Measurements from ENCODE around the gene PPM1J.

PPM1J gene

GRCh38 chr1:112704391-112704933 is 10.7 kb downstream of the PPM1J start:
- DNase-seq = no peak

- no peak for DNase-seq
These were observed 11.4 kb downstream of the PPM1J start for GRCh38 chr1:112703706-112704105.

GRCh38 chr1:112702420-112703261 is 12.5 kb downstream of the PPM1J start:
- DNase-seq = no peak

- DNase-seq = no peak
These were observed 13.1 kb downstream of the PPM1J start for GRCh38 chr1:112702067-112702395.

- DNase-seq = no peak
These were observed 13.7 kb downstream of the PPM1J start for GRCh38 chr1:112701227-112702066.

- no peak for DNase-seq
These were observed 14.6 kb downstream of the PPM1J start for GRCh38 chr1:112700290-112701226.

GRCh38 chr1:112699425-112700144 is 15.5 kb downstream of the PPM1J start:
- DNase-seq = no peak

GRCh38 chr1:112698366-112699310 is 16.5 kb downstream of the PPM1J start:
- peak; percentile 85 for DNase-seq

- DNase-seq = no peak
These were observed 17.3 kb downstream of the PPM1J start for GRCh38 chr1:112697781-112698201.

- no peak for DNase-seq
These were observed 18.4 kb downstream of the PPM1J start for GRCh38 chr1:112696578-112697314.

GRCh38 chr1:112695276-112695675 is 19.9 kb downstream of the PPM1J start:
- no peak for DNase-seq

GRCh38 chr1:112694363-112694929 is 20.7 kb downstream of the PPM1J start:
- no peak for DNase-seq

GRCh38 chr1:112693821-112694220 is 21.3 kb downstream of the PPM1J start:
- DNase-seq = no peak

GRCh38 chr1:112692681-112693080 is 22.5 kb downstream of the PPM1J start:
- no peak for DNase-seq

- DNase-seq = no peak
These were observed 25.3 kb downstream of the PPM1J start for GRCh38 chr1:112689842-112690237.

GRCh38 chr1:112689196-112689841 is 25.8 kb downstream of the PPM1J start:
- DNase-seq = no peak

- DNase-seq = no peak
These were observed 26.3 kb downstream of the PPM1J start for GRCh38 chr1:112688781-112689193.

GRCh38 chr1:112687785-112688496 is 27.2 kb downstream of the PPM1J start:
- DNase-seq = no peak

Data from DMS79 (cell line).